GM19351 (cell line): Measurements from ENCODE around the gene TATDN2.
"Not testable (repeated sequence)": the region's sequence is repeated elsewhere in the genome, so short reads cannot be mapped to it uniquely, and the experiment has no call there.

Experiments used
- ATAC-seq: cut with Tn5 transposase; IDR thresholded peaks from one replicate; pipeline ENCODE4 v1.9.1; 2021; ENCODE audit warnings: mild to moderate bottlenecking, moderate library complexity; ENCODE audit not compliant: unreplicated experiment

The TATDN2 gene

GRCh38 chr3:10235551-10235950 lies 12.7 kb upstream of the TATDN2 start:
- ATAC-seq = no peak

DNA sequence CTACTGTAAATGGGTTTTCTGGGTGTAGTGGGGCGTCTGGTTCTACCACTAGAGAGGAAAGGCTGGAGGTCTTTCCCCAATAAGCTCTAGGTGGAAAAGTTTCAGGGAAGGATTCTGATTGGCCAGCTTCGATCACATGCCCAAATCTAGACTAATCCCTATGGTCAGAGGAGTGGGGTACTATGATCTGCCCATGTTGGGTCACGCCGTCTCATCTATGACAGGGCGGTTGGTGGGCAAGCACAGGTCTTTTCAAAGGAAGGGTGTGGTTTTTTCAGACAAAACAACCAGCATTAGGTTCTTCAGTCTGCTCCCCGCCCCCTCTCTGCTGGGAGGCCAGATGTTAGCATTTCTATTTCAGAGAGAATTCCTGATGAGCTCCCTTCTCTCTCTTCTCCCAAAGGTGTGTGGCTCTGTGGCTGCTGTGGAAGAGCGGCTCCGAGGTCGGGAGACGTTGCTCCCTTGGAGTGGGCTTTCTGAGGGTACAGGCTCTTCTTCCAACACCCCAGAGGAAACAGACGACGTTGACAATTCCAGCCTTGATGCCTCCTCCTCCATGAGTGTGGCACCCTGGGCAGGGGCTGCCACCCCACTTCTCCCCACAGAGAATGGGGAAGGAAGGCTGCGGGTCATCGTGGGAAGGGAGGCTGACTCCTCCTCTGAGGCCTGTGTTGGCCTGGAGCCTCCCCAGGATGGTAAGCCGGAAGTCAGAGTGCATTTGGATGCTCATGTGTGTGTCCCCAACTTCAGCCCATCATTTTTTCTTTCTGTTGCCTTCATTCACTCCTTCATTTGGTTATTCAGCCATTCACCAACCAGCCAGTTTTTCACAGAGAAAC lies 9.7 kb upstream of the TATDN2 start:
- no peak for ATAC-seq

DNA sequence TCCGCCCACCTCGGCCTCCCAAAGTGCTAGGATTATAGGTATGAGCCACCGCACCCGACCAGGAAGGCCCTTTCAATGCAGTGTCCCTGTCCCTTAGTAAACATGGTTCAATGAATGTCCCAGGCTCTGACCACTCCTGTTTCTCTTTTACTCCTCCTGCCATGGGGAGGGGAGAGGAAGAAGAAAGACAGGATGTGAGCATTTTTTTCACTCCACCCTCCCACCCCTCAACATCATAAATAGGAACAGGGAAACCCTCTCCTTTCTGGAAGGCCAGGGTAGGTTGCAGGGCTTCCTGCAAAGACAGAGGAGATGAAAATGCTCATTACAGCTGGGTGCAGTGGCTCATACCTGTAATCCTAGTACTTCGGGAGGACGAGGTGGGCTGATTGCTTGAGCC lies 7.5 kb upstream of the TATDN2 start:
- ATAC-seq = no peak

DNA sequence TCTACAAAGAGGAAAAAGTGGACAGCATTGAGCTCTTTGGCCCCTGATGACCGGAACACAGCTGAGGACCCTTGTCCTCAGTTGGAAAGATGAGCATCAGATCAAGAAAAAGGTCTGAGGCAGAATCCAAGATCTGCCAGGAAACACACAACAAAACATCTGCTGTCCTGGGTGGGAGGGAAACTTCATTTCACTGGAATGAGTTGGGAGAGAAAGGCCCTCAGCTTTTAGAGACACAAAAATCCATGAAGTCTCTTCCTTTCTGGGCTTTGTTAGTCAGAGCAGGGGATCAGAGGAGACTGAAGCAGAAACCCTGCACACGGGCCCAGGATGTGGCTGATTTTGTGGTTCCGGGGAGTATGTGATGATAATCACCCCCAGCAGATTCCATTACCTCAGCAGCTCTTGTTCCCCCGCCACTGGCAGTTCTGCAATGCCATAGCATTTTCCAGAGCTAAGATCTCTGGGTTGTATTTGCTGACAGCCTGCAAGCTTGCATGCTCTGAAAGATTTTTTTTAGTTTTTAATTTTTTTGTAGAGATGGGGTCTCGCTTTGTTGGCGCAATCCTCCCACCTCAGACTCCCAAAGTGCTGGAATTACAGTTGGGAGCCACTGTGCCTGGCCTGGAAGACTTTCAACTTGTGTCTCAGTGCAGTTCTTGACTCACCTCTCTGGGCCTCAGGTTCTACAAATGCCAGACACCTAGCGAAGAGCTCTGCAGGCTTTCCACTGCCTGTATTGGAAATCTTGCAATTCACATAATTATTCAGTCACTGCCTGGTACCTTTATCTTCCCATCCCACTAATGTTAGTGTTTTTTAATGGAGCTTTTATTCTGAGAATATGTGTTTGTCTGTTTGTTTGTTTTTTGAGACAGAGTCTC lies 5.8 kb upstream of the TATDN2 start:
- ATAC-seq = no peak

- no peak for ATAC-seq
These were observed 4.2 kb upstream of the TATDN2 start for GRCh38 chr3:10244009-10244408.

DNA sequence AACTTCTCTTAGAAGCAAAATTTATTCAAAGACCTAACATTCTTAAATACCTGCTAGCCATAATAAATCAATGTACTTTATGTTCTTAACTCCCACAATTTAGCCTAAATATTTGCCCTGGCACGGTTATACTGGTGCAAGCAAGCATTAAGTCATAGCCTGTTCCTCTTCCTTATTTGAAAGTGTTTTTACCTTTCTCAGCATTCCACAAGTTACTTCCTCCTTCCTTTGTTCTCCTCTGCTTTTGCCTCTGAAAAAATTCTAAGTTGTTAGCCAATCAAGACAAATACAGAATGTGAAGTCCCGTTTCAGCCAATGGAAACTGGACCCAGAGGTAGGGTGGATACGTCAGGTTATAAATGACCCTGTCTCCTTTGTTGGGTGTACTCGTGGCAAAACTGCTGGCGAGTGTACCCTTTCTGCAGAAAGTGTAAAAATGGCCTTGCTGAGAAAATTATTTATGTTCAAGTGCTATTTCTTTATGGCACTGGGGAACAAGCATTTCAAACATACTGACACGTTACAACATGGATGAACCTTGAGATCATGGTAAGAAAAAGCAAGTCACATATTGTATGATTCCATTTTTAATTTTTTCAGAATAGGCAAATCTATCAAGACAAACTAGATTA lies 3.1 kb upstream of the TATDN2 start:
- ATAC-seq = no peak

GRCh38 chr3:10247679-10248183 lies 528 bp upstream of the TATDN2 start:
- no peak for ATAC-seq

- ATAC-seq = no peak
These were observed 907 bp downstream of the TATDN2 start for GRCh38 chr3:10248984-10249748.

DNA sequence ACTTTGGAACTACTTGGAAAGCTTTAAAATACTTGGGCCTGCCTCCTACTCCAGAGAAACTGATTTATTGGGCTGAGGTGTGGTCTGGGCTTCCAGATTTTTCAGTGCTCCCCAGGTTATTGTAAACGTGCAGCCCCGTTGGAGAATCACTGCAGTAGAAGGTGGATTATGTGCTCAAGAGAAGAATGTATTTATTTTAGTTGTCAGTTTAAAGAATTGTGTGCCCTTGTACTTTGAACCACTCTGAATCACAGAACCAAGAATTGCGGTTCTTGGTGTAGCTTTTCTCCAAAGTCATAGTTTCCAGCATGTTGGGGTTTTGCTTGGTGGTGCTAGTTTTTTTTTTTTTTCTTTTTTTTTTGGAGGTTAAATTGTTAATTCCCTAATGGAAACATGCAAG lies 1.6 kb downstream of the TATDN2 start:
- no peak for ATAC-seq

DNA sequence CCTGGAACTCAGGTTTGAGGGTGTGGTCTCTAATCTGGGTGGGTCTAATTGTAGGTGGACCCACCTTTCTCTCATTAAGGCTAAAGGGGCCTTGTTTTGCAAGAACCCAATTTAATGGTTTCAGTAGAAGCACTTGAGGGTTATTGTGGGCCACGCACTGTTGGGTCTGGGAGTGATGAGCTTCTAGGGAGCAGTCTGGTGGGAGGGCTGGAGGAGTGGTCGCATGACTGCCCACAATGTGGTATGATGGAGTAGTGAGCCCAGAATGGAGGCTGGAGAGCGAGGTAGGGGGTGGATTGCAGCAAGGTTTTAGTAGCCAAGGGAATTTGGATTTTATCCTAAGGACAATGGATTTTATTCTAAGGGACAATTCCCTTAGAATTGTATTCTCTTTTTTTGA lies 2.7 kb downstream of the TATDN2 start:
- no peak for ATAC-seq

DNA sequence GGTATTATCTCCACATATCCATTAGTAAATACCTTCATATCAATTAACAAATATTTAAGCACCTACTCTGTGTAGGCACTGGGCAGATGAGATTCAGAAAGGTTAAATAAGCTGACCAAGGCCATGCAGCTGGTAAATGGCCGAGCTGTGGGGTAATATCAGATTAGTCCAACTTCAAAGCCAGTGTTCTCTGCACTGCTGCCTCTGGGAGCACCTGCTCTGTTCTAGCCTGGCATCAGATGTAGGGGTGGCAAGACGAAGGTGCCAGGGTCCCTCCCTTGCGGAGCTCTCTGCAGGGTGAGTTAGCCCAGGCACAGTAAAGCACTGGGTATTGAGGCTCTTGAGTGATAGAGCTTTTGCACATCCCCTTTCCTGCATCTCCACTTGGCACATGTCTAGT lies 5.5 kb downstream of the TATDN2 start:
- no peak for ATAC-seq

- ATAC-seq = no peak
These were observed 7.6 kb downstream of the TATDN2 start for GRCh38 chr3:10255835-10256234.

DNA sequence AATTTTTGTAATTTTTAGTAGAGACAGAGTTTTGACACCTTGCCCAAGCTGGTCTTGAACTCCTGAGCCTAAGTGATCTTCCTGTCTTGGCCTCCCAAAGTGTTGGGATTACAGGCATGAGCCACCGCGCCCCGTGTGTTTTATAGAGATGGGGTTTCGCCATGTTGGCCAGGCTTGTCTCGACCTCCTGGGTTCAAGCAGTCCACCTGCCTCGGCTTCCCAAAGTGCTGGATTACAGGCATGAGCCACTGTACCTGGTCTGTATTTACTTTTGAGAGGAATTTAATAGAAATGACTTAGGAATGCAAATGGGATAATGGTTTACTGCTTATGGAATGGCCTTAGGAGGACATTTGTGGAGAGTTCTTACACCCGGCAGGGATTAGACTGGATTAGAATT lies 10.8 kb downstream of the TATDN2 start:
- no peak for ATAC-seq

- no peak for ATAC-seq
These were observed 11.5 kb downstream of the TATDN2 start for GRCh38 chr3:10259798-10260197.

DNA sequence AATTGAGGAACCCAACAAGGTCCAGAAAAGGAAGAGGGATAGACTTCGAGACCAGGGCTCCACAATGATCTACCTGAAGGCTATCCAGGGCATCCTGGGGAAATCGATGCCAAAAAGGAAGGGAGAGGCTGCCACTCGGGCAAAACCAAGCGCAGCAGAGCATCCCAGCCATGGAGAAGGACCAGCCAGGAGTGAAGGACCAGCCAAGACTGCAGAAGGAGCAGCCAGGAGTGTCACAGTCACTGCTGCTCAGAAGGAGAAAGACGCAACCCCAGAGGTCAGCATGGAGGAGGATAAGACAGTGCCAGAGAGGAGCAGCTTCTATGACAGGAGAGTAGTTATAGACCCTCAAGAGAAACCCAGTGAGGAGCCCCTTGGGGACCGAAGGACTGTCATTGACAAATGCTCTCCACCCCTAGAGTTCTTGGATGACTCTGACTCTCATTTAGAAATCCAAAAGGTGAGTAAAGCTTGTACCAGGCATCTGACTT lies 12.0 kb downstream of the TATDN2 start:
- no peak for ATAC-seq

DNA sequence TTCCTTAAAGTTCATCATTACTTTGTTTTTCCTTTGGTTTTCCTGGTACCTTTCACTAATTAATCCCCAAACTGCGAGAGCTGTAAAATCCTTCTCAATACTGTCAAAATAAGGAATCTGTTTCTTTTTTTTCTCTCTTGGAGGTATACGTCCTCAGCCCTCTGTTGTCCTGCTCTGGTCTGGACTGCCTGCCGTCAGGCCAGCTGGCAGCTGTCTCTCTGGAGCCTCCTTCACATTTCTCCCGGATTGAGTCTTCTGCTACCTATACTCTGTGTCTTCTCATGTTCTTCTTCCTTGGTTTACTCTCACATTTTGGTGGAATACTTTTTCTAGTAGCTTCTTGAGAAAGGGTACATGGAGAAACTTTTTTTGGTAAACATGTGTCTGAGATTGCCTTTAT lies 13.8 kb downstream of the TATDN2 start:
- no peak for ATAC-seq

GRCh38 chr3:10263646-10264363 lies 15.5 kb downstream of the TATDN2 start:
- peak; percentile 50 for ATAC-seq

DNA sequence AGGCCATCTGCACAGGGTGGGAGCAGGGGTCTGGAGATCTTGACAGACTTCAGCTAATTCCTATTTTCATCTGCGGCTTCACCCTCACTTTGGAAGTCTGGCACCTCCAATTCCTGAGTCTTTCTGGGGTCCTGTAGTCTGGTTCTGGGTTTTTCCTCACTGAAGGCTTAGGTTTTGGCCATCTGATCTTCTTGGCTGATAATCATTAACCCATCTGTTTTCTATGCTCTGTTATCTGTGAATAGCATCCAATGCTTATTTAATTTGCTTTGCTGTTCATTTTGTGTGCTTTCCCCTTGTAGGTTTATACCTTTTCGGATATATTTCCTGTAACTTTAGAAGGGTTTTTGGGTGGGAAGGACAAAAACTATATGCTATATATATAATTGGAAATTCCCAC lies 17.6 kb downstream of the TATDN2 start:
- no peak for ATAC-seq

- ATAC-seq = not testable (repeated sequence)
These were observed 18.7 kb downstream of the TATDN2 start for GRCh38 chr3:10266936-10267335.

DNA sequence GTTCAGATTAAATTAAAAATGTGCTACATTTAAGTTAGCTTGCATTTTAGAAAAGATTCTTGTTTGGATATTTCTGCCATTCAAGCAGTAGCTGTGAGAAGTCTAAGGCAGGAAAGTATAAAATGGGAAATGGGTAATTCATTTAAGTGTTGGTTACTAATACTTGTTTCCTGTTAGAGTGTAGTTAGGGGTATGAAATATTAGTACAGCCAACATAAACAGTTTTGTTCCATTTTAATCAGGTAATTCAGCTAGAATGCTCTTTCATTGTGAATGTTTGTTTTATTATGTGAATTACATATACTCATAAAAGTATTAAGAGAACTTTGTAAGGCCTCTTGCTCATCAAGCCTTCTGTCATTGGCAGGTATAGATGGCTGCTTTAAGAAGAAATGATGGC lies 19.9 kb downstream of the TATDN2 start:
- no peak for ATAC-seq
